ENCODE measurements around the gene CHMP6. TPM values are rescaled to one million over a fixed set of nuclear protein-coding genes. Genes with fewer than 3 reads are reported as not detected.

Gene CHMP6
- total RNA-seq, 1 donor from 2014 or later: 15.9 TPM

GRCh38 chr17:81010935-81011334 is 19.3 kb downstream of the CHMP6 start:
- Histone ChIP-seq H3K4me3 (no peak overlapping the region), H3K27me3 (ENCODE audit: low read depth) (peaks cover 4% of the 10 kb centered on the region), H3K36me3 (no peaks in the 10 kb centered on the region), H3K27ac (replicated peaks) (no peak overlapping the region), H3K9me3 (replicated peaks) (peaks cover 14% of the 10 kb centered on the region), H3K4me1 (no peaks in the 10 kb centered on the region)
- no peak for TF ChIP-seq CTCF (IDR thresholded peaks at IDR 0.05; ENCODE audit: borderline replicate concordance)
- intact Hi-C loops (cut with micrococcal nuclease): no loop called here
- DNase-seq: no peak

GRCh38 chr17:81011951-81012350 is 20.3 kb downstream of the CHMP6 start:
- no peak for TF ChIP-seq CTCF (IDR thresholded peaks at IDR 0.05; ENCODE audit: borderline replicate concordance)
- H3K27ac ChIP-seq (replicated peaks): no peak overlapping the region
- no peaks in the 10 kb centered on the region for H3K27me3 ChIP-seq (ENCODE audit: low read depth)
- intact Hi-C loops (cut with micrococcal nuclease): no loop called here
- no peaks in the 10 kb centered on the region for H3K36me3 ChIP-seq
- H3K4me1 ChIP-seq: no peaks in the 10 kb centered on the region
- H3K9me3 ChIP-seq (replicated peaks): peaks cover 21% of the 10 kb centered on the region
- DNase-seq: no peak
- no peak overlapping the region for H3K4me3 ChIP-seq

- Histone ChIP-seq H3K4me3 (no peak overlapping the region), H3K9me3 (replicated peaks) (peaks cover 21% of the 10 kb centered on the region), H3K4me1 (peaks cover 4% of the 10 kb centered on the region), H3K27ac (replicated peaks) (no peak overlapping the region), H3K27me3 (ENCODE audit: low read depth) (no peaks in the 10 kb centered on the region), H3K36me3 (no peaks in the 10 kb centered on the region)
- no peak for DNase-seq
- TF ChIP-seq CTCF (IDR thresholded peaks at IDR 0.05; ENCODE audit: borderline replicate concordance): no peak
- intact Hi-C loops (cut with micrococcal nuclease): no loop called here
Measured at GRCh38 chr17:81012574-81013447, 21.2 kb downstream of the CHMP6 start.

- H3K36me3 ChIP-seq: no peaks in the 10 kb centered on the region
- no peak for TF ChIP-seq CTCF (IDR thresholded peaks at IDR 0.05; ENCODE audit: borderline replicate concordance)
- H3K27ac ChIP-seq (replicated peaks): no peak overlapping the region
- intact Hi-C loops (cut with micrococcal nuclease): no loop called here
- DNase-seq: no peak
- H3K4me1 ChIP-seq: peaks cover 12% of the 10 kb centered on the region
- no peak overlapping the region for H3K4me3 ChIP-seq
- H3K27me3 ChIP-seq (ENCODE audit: low read depth): no peaks in the 10 kb centered on the region
- H3K9me3 ChIP-seq (replicated peaks): peaks cover 21% of the 10 kb centered on the region
Measured at GRCh38 chr17:81013642-81014041, 22.0 kb downstream of the CHMP6 start.

GRCh38 chr17:81015136-81015535 is 23.5 kb downstream of the CHMP6 start:
- Histone ChIP-seq H3K4me3 (no peak overlapping the region), H3K27ac (replicated peaks) (no peak overlapping the region), H3K36me3 (no peaks in the 10 kb centered on the region), H3K9me3 (replicated peaks) (peaks cover 21% of the 10 kb centered on the region), H3K4me1 (peaks cover 13% of the 10 kb centered on the region), H3K27me3 (ENCODE audit: low read depth) (no peaks in the 10 kb centered on the region)
- intact Hi-C loops (cut with micrococcal nuclease): no loop called here
- DNase-seq: no peak
- no peak for TF ChIP-seq CTCF (IDR thresholded peaks at IDR 0.05; ENCODE audit: borderline replicate concordance)
